HTERT RPE-1 (cell line): ENCODE results near the gene CRY2.

Experiments
- in situ Hi-C: fragments of 300-500 bp; cut with MboI; formaldehyde crosslinking; loops from 4 replicates; pipeline ENCODE4 v1.14.3; 2020; ENCODE audit warnings: low sequenced_read_pairs

CRY2 gene

GRCh38 chr11:45929486-45930030 is 82.3 kb downstream of the CRY2 start:
- in situ Hi-C loops, result no loop called here

- in situ Hi-C loops, result no loop called here
Observed at GRCh38 chr11:45930031-45930794, 82.9 kb downstream of the CRY2 start.

DNA sequence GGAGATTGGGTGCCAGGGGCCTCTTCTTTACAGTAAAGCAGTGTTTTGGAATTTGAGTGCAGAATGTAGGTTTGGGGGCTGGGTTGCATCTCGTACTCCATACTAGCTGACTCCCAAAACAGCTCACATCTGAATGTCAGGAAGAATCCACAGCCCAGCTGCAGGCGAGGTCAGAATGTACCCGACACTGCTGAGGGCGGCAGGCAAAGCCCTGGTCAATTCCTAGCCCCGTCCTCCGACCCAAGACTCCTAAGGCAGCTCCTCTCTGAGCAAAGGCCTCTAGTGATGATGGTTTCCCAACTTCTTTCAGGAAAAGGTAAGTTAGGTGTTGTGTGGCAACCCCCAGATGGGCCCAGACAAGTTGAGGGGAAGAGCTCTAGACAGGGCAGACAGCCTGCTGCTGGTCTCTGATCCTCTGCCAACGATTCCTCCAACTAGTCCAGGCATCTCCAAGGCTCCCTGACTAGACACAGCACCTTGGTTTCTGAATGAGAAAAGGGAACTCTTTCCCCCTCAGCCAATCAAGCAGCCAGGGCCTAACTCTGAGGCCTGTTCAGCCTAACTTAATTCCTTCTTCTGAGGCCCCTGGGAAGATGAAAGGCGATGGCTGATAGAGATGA is 83.8 kb downstream of the CRY2 start:
- in situ Hi-C loops, result no loop called here

GRCh38 chr11:45931739-45932138 is 84.5 kb downstream of the CRY2 start:
- in situ Hi-C loops, result no loop called here

- in situ Hi-C loops, result no loop called here
Observed at GRCh38 chr11:45932217-45932616, 84.9 kb downstream of the CRY2 start.
